WTC11 (cell line): Measurements from ENCODE around the gene CCL22. TPM values are rescaled to one million over a fixed set of nuclear protein-coding genes. Genes with fewer than 3 reads are reported as not detected.

Source experiments
- ATAC-seq: fragments of 200-7000 bp; cut with Tn5 transposase; 2 replicates; pipeline ENCODE4 v1.10.0; 2021; ENCODE audit warnings: mild to moderate bottlenecking, moderate library complexity
- CTCF ChIA-PET: fragments of 300-600 bp; sonication (Branson Sonifier 250); formaldehyde crosslinking; loops from one replicate; lab custom pipeline; 2021; ENCODE audit warnings: antibody characterized with exemption; lab: Charles Lee
- POLR2A ChIA-PET: fragments of 350-600 bp; sonication (Branson Sonifier 250); formaldehyde crosslinking; loops from one replicate; lab custom pipeline; 2021; ENCODE audit warnings: antibody characterized with exemption; lab: Charles Lee
- DNase-seq: peaks from one replicate; pipeline ENCODE4 v3.0.0; 2021; ENCODE audit warnings: low spot score
- H3K27ac Mint-ChIP-seq: 2 replicates; pipeline ENCODE4 v1.8.0; 2021; ENCODE audit warnings: mixed read lengths
- H3K27me3 Mint-ChIP-seq: 2 replicates; pipeline ENCODE4 v1.8.0; 2021; ENCODE audit warnings: low read depth, mild to moderate bottlenecking, moderate library complexity, mixed read lengths
- H3K36me3 Mint-ChIP-seq: 2 replicates; pipeline ENCODE4 v1.8.0; 2021; ENCODE audit warnings: mixed read lengths
- H3K4me1 Mint-ChIP-seq: 2 replicates; pipeline ENCODE4 v1.8.0; 2022; ENCODE audit warnings: mixed read lengths
- H3K4me3 Mint-ChIP-seq: 2 replicates; pipeline ENCODE4 v1.8.0; 2021; ENCODE audit warnings: mild to moderate bottlenecking, moderate library complexity, mixed read lengths
- H3K9me3 Mint-ChIP-seq: 2 replicates; pipeline ENCODE4 v1.8.0; 2021; ENCODE audit warnings: mixed read lengths
- ATF2 ChIP-seq: sonication (generic); formaldehyde crosslinking; IDR thresholded peaks from 2 replicates; pipeline ENCODE4 v1.8.1; 2022; ENCODE audit warnings: low read depth, missing genetic modification reagents, borderline replicate concordance
- CTCF ChIP-seq: fragments of 200-600 bp; IDR thresholded peaks from 2 replicates; pipeline ENCODE4 v1.8.0; 2022; ENCODE audit warnings: antibody characterized with exemption
- E2F5 ChIP-seq: sonication (generic); formaldehyde crosslinking; IDR thresholded peaks from 2 replicates; pipeline ENCODE4 v1.8.1; 2022; ENCODE audit warnings: mild to moderate bottlenecking, moderate library complexity, missing genetic modification reagents
- GRHL2 ChIP-seq: fragments of 250-450 bp; sonication (Bioruptor Pico); IDR thresholded peaks from 2 replicates; pipeline ENCODE4 v1.8.0; 2022; ENCODE audit warnings: mild to moderate bottlenecking, moderate library complexity; ENCODE audit not compliant: insufficient replicate concordance, severe bottlenecking
- KAT7 ChIP-seq: sonication (generic); formaldehyde crosslinking; IDR thresholded peaks from 2 replicates; pipeline ENCODE4 v1.8.1; 2023; ENCODE audit warnings: missing genetic modification reagents, mild to moderate bottlenecking, borderline replicate concordance
- MXD4 ChIP-seq: fragments of 250-450 bp; sonication (Bioruptor Pico); IDR thresholded peaks from 2 replicates; pipeline ENCODE4 v1.8.0; 2021; ENCODE audit warnings: mild to moderate bottlenecking, moderate library complexity, borderline replicate concordance
- MYBL2 ChIP-seq: sonication (generic); formaldehyde crosslinking; IDR thresholded peaks from 2 replicates; pipeline ENCODE4 v1.8.1; 2023; ENCODE audit warnings: mild to moderate bottlenecking, moderate library complexity, missing genetic modification reagents
- NFE2L1 ChIP-seq: sonication (generic); formaldehyde crosslinking; IDR thresholded peaks from 2 replicates; pipeline ENCODE4 v1.8.1; 2023; ENCODE audit warnings: missing genetic modification reagents
- PREB ChIP-seq: sonication (generic); formaldehyde crosslinking; IDR thresholded peaks from 2 replicates; pipeline ENCODE4 v1.8.1; 2022; ENCODE audit warnings: mild to moderate bottlenecking, missing genetic modification reagents, moderate library complexity, borderline replicate concordance
- PRRX2 ChIP-seq: fragments of 250-450 bp; sonication (Bioruptor Pico); IDR thresholded peaks from 2 replicates; pipeline ENCODE4 v1.8.0; 2021; ENCODE audit warnings: mild to moderate bottlenecking
- STAT6 ChIP-seq: sonication (generic); formaldehyde crosslinking; conservative IDR thresholded peaks from 2 replicates; pipeline ENCODE4 v1.8.1; 2023; ENCODE audit warnings: mild to moderate bottlenecking, low read depth, missing genetic modification reagents, moderate library complexity
- ZBTB21 ChIP-seq: sonication (generic); formaldehyde crosslinking; IDR thresholded peaks from 2 replicates; pipeline ENCODE4 v1.8.1; 2023; ENCODE audit warnings: mild to moderate bottlenecking, missing genetic modification reagents, borderline replicate concordance
- ZMAT4 ChIP-seq: fragments of 250-450 bp; sonication (Bioruptor Pico); IDR thresholded peaks from 2 replicates; pipeline ENCODE4 v1.9.0; 2021; ENCODE audit warnings: mild to moderate bottlenecking
- ZNF219 ChIP-seq: sonication (generic); formaldehyde crosslinking; IDR thresholded peaks from 2 replicates; pipeline ENCODE4 v1.8.0; 2023; ENCODE audit warnings: missing genetic modification reagents, mild to moderate bottlenecking, borderline replicate concordance
- ZNF317 ChIP-seq: sonication (generic); formaldehyde crosslinking; IDR thresholded peaks from 2 replicates; pipeline ENCODE4 v1.8.1; 2023; ENCODE audit warnings: low read depth, mild to moderate bottlenecking, moderate library complexity, missing genetic modification reagents, borderline replicate concordance
- ZNF396 ChIP-seq: fragments of 250-450 bp; sonication (Bioruptor Pico); IDR thresholded peaks from 2 replicates; pipeline ENCODE4 v1.8.0; 2021; ENCODE audit warnings: mild to moderate bottlenecking, moderate library complexity, borderline replicate concordance
- ZNF423 ChIP-seq: fragments of 250-450 bp; sonication (Bioruptor Pico); IDR thresholded peaks from 2 replicates; pipeline ENCODE4 v2.1.2; 2022; ENCODE audit warnings: mild to moderate bottlenecking, moderate library complexity
- ZNF671 ChIP-seq: fragments of 250-450 bp; sonication (Bioruptor Pico); IDR thresholded peaks from 2 replicates; pipeline ENCODE4 v1.8.0; 2021; ENCODE audit warnings: mild to moderate bottlenecking
- total RNA-seq: library from RNA; stranded (reverse); gene quantifications from 3 replicates; pipeline ENCODE4 v1.2.3, GENCODE V29; 2021

The CCL22 gene
- total RNA-seq, 1 experiment from 2014 or later, result 0.35 TPM

- TF ChIP-seq ZBTB21, result no peak
- TF ChIP-seq, all 79 proteins: peak for 2
These were observed 29.2 kb downstream of the CCL22 start (continued) for GRCh38 chr16:57387598-57388354.

- ChIA-PET POLR2A (no interaction called here), CTCF (no interaction called here)
- no peak for DNase-seq
- Mint-ChIP-seq H3K27me3 (peaks cover 4% of the 10 kb centered on the region), H3K9me3 (peaks cover 5% of the 10 kb centered on the region), H3K4me1 (peaks cover 3% of the 10 kb centered on the region; the same call in 1 of the 2 replicates), H3K27ac (no peak overlapping the region), H3K4me3 (no peak overlapping the region), H3K36me3 (no peaks in the 10 kb centered on the region)
- no peak for ATAC-seq
- TF ChIP-seq E2F5 (CRISPR knock-in tag) (no peak), MXD4 (CRISPR knock-in tag) (no peak), STAT6 (CRISPR knock-in tag) (no peak), NFE2L1 (CRISPR knock-in tag) (no peak), ZNF396 (CRISPR knock-in tag) (no peak), PREB (CRISPR knock-in tag) (no peak), ATF2 (CRISPR knock-in tag) (no peak), ZMAT4 (CRISPR knock-in tag) (no peak), ZNF423 (CRISPR knock-in tag) (no peak), GRHL2 (CRISPR knock-in tag) (no peak), CTCF (no peak), MYBL2 (CRISPR knock-in tag) (no peak), ZNF219 (CRISPR knock-in tag) (no peak), KAT7 (no peak), ZNF317 (CRISPR knock-in tag) (no peak), PRRX2 (CRISPR knock-in tag) (no peak), ZNF671 (CRISPR knock-in tag) (no peak)
These were observed 29.9 kb downstream of the CCL22 start for GRCh38 chr16:57388359-57389086.
